NCI-H2081 (cell line): ENCODE measurements around the gene MPP2.
"Not testable (repeated sequence)": the region's sequence is repeated elsewhere in the genome, so short reads cannot be mapped to it uniquely, and the experiment has no call there.

Source experiments
- DNase-seq, 2 experiments: peaks; one replicate each; lab custom pipeline; 2025; lab: John Stamatoyannopoulos, UW

MPP2 gene

DNA sequence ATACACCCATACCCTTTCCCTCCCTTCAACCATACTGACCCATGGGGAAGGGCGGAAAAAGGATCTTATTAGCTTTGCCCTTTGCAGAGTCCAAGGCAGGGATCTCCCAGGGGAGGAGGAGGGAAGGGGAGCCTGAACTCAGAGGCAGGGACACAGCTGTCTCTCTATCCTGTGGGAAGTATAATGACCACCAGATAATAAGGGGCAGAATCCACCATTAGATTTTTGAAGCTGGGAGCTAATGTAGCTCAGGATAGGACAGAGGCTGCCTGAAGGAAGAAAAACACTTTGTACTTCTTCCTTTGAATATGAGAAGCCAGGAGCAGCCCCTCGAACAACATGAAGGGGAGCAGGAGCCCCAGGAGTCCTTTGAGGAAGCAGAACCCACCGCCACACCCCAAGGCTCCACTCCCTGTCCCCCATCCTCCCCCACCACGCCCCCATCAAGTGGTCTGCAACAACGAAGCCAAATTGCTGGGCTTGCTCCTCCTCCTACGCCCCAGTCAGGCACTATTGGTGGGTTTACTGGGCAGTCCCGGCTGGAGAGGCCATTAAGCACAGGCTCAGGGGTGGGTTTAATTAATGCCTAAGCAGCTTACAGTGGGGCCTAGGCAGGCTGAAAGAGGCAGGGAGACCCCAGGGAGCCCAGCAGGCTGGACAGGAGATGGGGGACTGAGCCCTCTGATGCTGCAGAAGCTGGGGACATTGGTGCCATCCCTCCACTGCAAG lies 5.3 kb downstream of the MPP2 start:
- DNase-seq: no peak

DNA sequence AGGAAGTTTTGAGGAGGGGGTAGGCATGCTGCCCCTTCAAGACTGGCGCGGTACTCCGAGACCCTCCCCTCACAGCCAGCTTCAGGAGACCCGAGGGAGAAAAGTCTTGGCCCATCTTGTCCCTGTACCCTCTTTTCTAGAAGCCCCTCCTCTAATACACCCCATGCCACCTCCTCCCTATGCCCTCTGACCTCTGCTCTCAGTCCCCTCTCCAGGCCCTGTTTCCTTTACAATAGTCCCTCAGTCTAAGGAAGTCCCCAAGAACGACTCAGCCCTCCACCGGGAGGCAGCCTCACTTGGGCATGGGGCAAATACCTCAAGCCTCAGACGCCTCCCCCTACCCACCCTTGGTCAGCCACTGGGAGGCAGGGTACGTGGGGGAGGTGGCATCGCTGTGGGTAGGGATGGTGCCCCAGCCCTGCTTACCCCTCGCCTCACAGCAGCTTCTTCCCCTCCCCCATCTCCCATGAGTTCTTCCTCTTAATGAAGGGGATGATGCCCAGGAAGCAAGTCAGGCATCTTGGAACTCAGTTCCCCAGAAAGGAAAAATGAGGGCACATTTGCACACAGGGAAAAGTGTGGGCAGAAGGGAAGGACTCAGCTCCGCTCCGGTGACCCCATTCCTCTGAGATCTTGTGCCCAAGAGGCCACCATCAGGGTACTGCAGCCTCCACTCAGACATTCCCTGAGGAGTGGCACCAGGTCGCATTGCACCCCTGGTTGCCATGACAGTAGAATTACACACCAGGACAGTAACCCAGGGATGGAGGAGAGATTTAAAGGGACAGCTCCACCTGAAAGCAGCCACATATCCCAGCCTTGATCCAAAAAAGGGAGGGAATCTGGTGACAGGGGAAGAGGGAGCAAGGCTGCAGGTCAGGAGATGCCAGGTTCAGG lies 6.2 kb downstream of the MPP2 start:
- no peak for DNase-seq

GRCh38 chr17:43900183-43900857 lies 7.0 kb downstream of the MPP2 start:
- peak; percentile 88 to 93 for DNase-seq

DNA sequence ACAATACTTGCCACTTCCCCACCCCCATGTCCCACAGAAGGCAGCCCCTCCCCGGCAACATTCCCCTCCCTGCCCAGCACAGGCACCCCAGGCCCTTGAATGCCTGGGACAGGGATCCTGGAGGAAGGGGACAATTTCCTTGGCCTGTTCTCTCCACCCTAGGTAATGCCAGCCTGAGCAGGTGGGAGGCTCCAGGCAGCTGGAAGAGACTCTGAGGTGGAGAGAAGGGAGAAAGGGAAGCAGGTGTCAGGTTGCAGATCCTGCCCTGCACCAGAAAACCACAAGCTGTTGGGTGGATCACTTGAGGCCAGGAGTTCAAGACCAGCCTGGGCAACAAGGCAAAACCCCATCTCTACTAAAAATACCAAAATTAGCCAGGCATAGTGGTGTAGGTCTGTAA lies 8.9 kb downstream of the MPP2 start:
- DNase-seq: no peak

DNA sequence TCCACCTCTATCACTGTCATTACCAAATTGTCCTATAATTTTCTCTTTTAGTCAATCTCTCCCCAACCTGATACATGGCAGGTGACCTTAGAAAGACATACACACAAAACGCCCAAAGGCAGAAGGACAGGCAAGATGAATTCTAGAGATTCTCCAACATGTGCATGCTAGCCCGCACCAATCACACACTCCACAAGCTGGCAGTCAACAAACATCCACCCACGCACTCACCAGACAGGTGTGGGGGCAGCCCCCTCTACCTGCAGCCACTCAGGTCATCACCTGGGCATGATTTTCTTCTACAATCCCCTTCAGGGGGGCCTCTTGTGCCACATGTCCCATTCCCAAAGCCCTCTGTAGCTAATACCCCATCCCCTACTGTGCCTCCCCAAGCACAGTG lies 9.5 kb downstream of the MPP2 start:
- DNase-seq: no peak

DNA sequence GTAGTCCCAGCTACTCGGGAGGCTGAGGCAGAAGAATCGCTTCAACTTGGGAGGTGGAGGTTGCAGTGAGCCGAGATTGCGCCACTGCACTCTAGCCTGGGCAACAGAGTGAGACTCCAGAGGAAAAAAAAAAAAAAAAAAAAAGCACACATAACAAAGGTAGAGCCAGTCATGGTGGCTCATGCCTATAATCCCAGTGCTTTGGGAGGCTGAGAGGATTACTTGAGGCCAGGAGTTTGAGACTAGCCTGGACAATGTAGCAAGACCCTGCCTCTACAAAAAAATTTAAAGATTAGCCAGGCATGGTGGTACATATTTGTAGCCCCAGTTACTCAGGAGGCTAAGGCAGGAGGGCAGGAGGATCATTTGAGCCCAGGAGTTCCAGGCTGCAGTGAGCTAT lies 12.8 kb downstream of the MPP2 start:
- DNase-seq: not testable (repeated sequence)

GRCh38 chr17:43892647-43892952 lies 14.7 kb downstream of the MPP2 start:
- DNase-seq: no peak

- no peak for DNase-seq
Observed at GRCh38 chr17:43891851-43892646, 15.3 kb downstream of the MPP2 start.

DNA sequence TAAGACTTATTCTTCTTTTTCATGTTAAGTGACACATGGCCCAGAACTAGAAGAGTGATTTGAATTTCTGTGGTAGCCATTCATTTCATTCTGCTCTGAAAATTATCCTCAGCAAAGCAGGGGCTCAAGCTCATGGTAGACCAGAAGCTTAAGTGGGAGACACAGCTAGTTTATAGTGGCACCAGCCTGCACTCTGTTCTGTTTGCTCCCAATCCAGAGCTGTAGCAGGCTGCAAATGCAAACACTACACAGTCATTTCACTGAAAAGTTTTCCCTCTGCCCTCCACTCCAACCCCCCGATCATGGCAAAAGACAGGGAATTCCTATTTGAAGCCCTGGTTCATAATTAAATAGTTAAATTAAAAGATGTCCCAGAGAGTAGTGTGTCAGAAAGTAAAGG lies 17.1 kb downstream of the MPP2 start:
- no peak for DNase-seq

DNA sequence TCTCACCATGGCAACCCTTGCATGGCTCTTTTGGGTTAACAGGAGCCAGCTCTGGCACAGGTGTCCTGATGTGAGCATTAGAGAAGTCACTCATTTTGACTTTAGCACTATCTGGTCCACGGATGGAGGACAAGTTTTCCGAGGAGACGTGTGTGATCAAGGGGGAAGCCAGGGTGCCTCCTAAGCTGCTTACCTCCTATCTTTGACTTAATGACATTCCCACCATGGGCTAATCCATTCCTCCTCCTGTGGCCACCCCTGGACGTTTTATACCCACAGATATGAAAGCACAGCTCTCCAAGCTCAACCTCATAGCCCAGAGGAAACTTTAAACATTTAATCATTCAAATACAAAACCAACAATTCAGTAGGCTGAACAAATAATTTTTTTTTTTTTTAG lies 18.8 kb downstream of the MPP2 start:
- DNase-seq: no peak

- DNase-seq: no peak
Observed at GRCh38 chr17:43882761-43883415, 24.4 kb downstream of the MPP2 start.

DNA sequence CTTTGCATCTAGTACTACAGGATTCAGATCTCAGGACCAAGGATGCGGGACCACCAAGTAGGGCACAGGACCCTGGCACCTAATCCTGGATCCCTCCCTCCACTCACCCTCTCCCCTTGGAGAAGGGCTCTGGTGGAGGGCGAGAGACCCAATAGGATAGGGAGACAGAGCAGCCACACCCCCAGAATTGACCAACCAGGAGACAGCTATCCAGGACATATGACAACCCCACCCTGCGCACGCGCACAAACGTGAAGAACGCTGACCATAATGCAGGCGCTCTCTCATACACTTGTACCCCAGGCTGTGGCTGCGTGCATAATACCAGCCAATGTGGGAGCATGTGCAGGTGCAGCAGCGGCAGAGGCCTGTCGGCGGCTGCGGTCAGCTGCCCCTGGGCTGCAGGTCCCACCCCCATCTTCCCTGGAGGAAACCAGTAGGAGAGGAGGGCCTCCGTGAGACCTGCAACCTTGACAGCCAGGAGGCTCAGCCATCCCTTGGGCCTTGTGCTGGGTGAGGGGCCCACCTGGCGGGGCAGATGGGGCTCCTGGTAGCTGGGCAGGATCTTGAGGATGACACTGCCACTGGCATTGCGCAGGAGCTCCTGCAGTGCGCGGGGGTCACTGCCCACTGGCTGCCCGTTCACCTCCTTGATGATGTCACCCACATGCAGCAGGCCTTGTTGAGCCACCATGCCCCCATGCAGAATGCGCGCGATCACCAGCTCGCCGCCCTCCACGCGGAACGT lies 25.4 kb downstream of the MPP2 start:
- no peak for DNase-seq

GRCh38 chr17:43881181-43881580 lies 26.2 kb downstream of the MPP2 start:
- DNase-seq: no peak

GRCh38 chr17:43880420-43880991 lies 26.8 kb downstream of the MPP2 start:
- peak in 1 of 2 experiments; percentile 32 for DNase-seq

DNA sequence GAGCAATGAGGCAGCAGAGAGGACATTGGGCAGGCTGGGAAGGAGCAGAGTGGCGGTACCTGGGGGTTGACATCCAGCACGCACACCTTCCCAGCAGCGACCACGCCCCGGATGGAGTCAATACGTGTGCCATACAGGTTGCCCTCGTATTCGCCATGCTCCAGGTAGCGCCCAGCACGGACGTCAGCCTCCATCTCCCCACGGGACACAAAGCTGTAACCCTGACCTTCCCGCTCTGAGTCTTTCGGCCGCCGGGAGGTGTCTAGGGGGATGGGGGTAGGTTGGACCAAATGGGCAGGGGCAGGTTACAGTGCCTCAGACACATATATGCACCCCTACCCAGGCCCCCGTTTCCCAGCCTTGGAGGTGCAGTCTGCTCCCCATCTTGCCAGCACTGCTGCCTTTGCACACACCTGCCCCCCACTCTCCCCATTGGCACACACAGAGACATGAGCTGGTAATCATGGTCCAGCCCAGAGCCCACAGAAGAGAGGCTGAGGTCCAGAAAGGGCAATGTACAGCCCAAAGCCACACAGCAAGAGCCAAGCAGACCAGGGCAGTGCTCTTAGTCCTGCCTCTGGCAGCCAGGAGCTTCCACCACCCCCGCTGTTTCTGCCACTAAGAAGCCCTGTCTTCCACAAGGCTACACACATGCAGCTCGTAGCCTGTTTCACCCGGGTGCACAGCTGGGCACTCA lies 27.5 kb downstream of the MPP2 start:
- DNase-seq: no peak

DNA sequence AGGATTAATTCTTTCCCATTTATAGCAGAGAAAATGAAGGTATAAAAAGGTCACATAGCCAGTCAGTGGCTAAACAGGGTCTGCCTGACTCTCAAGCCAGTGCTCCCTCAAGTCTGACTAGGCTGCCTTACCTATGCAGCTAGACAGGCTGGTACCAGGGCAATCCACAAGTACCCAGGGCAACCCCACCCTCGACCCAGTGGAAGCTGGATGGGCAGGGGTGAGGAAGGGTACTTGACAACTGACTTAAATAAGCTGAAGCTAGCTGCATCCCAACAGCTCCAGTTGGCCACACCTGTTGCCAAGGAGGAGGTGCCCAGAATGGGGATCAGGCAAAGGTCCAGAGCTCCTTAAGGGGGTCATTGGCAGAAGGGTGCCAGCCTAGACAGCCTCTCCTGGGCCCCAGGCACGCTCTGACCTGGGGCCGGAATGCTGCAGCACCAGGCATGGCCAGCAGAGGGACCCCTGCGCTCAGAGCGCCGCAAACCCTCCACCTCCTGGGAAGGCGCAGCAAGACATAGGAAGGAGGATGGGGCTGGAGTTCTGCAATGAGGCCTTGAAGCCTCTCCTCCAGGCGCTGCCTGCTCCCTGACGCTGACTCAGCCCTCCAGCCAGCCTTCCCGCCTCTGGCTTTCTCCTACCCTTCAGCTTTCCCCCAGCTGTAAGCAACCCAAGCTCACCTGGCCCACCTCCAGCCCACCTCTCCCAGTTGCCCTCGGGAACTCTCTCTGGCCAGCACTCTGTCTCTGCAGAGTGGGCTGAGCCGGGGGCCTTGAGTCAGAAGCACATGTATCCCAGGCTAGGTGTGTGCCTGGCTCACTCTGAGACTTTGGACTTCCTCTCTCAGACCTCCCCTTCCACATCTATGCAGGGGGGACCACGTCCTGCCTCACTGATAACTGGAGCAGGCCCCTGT lies 28.8 kb downstream of the MPP2 start:
- DNase-seq: peak; percentile 48 to 60

DNA sequence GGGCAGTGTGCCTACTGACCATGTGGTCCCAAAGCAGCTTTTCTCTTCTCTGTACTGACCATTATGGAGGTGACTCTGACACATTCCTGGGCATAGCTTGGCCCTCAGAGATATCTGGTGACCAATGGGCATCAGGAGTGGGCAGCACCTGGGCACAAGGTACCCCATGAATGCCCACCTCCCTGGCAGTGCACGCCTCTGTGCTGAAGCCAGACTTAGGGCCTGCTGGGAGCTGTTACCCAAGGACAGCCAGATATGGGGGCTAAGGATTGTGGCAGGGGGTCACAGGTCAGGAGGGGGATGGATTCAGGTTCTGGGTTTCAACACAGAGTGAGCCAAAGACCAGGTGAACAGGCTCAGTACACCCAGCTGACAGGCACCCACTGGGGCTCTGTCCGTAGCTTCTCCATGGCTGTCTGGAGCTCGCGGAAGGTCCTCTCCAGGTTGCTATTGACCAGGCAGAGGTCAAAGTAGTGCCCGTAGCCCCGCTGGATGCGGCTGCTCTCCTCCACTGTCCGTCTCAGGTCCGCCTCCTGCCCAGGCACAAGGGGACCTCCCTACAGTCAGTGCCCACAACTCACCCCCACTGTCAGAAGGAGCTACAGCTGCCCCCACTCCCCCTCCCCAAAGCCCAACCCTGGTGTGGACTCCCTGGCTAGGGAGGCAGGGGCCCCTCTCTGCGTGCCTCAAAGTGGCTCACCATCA lies 29.7 kb downstream of the MPP2 start:
- no peak for DNase-seq

- no peak for DNase-seq
Observed at GRCh38 chr17:43877031-43877430, 30.3 kb downstream of the MPP2 start.
